GM12878 (cell line): ENCODE measurements around the gene GRM7. TPM values are rescaled to one million over a fixed set of nuclear protein-coding genes. Genes with fewer than 3 reads are reported as not detected.

ENCODE experiments used
- ATAC-seq: fragments of 200-7000 bp; cut with Tn5 transposase; 3 replicates; pipeline ENCODE4 v1.9.1; 2020; ENCODE audit warnings: mild to moderate bottlenecking, moderate library complexity
- BruUV-seq: library from RNA; stranded (reverse); fragments of 400-500 nt; replicated peaks from 2 replicates; lab custom pipeline; 2021; lab: Mats Ljungman, UMichigan
- CTCF ChIA-PET: fragments of 300-600 bp; sonication (Branson Sonifier 250); formaldehyde crosslinking; extraction: SDS; loops from one replicate; lab custom pipeline; 2021; ENCODE audit warnings: inconsistent platforms; lab: Yijun Ruan, JAX
- POLR2A ChIA-PET: fragments of 350-600 bp; formaldehyde crosslinking; extraction: SDS; loops from one replicate; lab custom pipeline; 2021; ENCODE audit warnings: inconsistent platforms; lab: Charles Lee
- RAD21 ChIA-PET: fragments of 300-600 bp; sonication (Branson Sonifier 250); formaldehyde crosslinking; loops from one replicate; lab custom pipeline; 2023; ENCODE audit warnings: antibody characterized with exemption; ENCODE audit not compliant: unreplicated experiment; lab: Charles Lee
- SMC1A ChIA-PET: fragments of 300-600 bp; sonication (Branson Sonifier 250); formaldehyde crosslinking; loops from one replicate; lab custom pipeline; 2023; ENCODE audit not compliant: unreplicated experiment, uncharacterized antibody; lab: Charles Lee
- DNase-seq: peaks from one replicate; pipeline ENCODE4 v3.0.0-alpha.2; 2011; ENCODE audit warnings: low read depth, low spot score
- FAIRE-seq: peaks from 3 replicates; lab custom pipeline; 2011; peaks lifted over from hg19 to GRCh38; lab: Jason Lieb, UNC
- H2AFZ ChIP-seq: 2 replicates; pipeline ENCODE4 v1.6.0; 2011; ENCODE audit warnings: low read depth, low read length, control low read depth; ENCODE audit not compliant: control insufficient read depth
- H3K27ac ChIP-seq: 2 replicates; pipeline ENCODE4 v1.5.1; 2011; ENCODE audit warnings: control low read depth; ENCODE audit not compliant: control insufficient read depth, insufficient read depth
- H3K27me3 ChIP-seq, 2 experiments: replicated peaks in 1 of 2; 2 replicates each; pipeline versions ENCODE4 v1.6.0 to v1.6.1; 2011; ENCODE audit warnings: low read length in 1 of 2; ENCODE audit not compliant: control insufficient read depth in 2 of 2, insufficient read depth in 2 of 2
- H3K36me3 ChIP-seq, 2 experiments: 2 replicates each; pipeline ENCODE4 v1.5.1; 2011; ENCODE audit warnings: low read length in 1 of 2; ENCODE audit not compliant: control insufficient read depth in 2 of 2, insufficient read depth in 2 of 2
- H3K4me1 ChIP-seq: 2 replicates; pipeline ENCODE4 v1.6.1; 2011; ENCODE audit warnings: mild to moderate bottlenecking, low read length, moderate library complexity, mixed read lengths; ENCODE audit not compliant: control insufficient read depth, insufficient read depth
- H3K4me2 ChIP-seq: 2 replicates; pipeline ENCODE4 v1.6.0; 2011; ENCODE audit warnings: control low read depth; ENCODE audit not compliant: control insufficient read depth, insufficient read depth
- H3K4me3 ChIP-seq: fragments of 200-600 bp; sonication (generic); 2 replicates; pipeline ENCODE4 v1.5.1; 2016
- H3K79me2 ChIP-seq: 2 replicates; pipeline ENCODE4 v1.6.0; 2011; ENCODE audit warnings: low read length; ENCODE audit not compliant: control insufficient read depth, insufficient read depth
- H3K9ac ChIP-seq: 2 replicates; pipeline ENCODE4 v1.8.0; 2011; ENCODE audit warnings: low read length, control low read depth, mixed read lengths; ENCODE audit not compliant: control insufficient read depth, insufficient read depth
- H3K9me3 ChIP-seq: replicated peaks from 3 replicates; pipeline ENCODE4 v1.5.1; 2011; ENCODE audit warnings: mild to moderate bottlenecking, low read length; ENCODE audit not compliant: control insufficient read depth, insufficient read depth
- H4K20me1 ChIP-seq: 2 replicates; pipeline ENCODE4 v1.6.0; 2011; ENCODE audit not compliant: control insufficient read depth, insufficient read depth
- BRCA1 ChIP-seq: IDR thresholded peaks from 2 replicates; pipeline ENCODE4 v1.6.1; 2011; ENCODE audit warnings: low read depth, low read length, improper control_type of control experiment
- ETV6 ChIP-seq, 2 experiments: fragments of 450-650 bp in 1 of 2; IDR thresholded peaks in 1 of 2; conservative IDR thresholded peaks in 1 of 2; 2 replicates each; pipeline ENCODE4 v1.6.1; 2014; ENCODE audit warnings: antibody characterized with exemption in 1 of 2, borderline replicate concordance in 1 of 2, low read depth in 1 of 2, mild to moderate bottlenecking in 1 of 2, moderate library complexity in 1 of 2
- HCFC1 ChIP-seq: fragments of 150-350 bp; IDR thresholded peaks from 2 replicates; pipeline ENCODE4 v1.6.1; 2014; ENCODE audit warnings: low read length
- KAT2A ChIP-seq: conservative IDR thresholded peaks from 2 replicates; pipeline ENCODE4 v1.6.1; 2011; ENCODE audit warnings: low read depth, low read length; ENCODE audit not compliant: control insufficient read depth
- NFXL1 ChIP-seq: fragments of 450-650 bp; IDR thresholded peaks from 2 replicates; pipeline ENCODE4 v1.6.1; 2017; ENCODE audit warnings: antibody characterized with exemption, mild to moderate bottlenecking, borderline replicate concordance
- RAD21 ChIP-seq: IDR thresholded peaks from 2 replicates; pipeline ENCODE4 v1.6.1; 2011; ENCODE audit warnings: mild to moderate bottlenecking, low read depth, low read length, moderate library complexity; ENCODE audit not compliant: insufficient read depth
- RUNX3 ChIP-seq: IDR thresholded peaks from 2 replicates; pipeline ENCODE4 v1.6.1; 2012; ENCODE audit warnings: low read length, inconsistent platforms
- SREBF2 ChIP-seq: IDR thresholded peaks from 2 replicates; pipeline ENCODE4 v1.6.1; 2012; ENCODE audit warnings: mild to moderate bottlenecking, low read length
- SRF ChIP-seq, 2 experiments: IDR thresholded peaks; 2 replicates each; pipeline ENCODE4 v1.6.1; 2011; ENCODE audit warnings: low read depth in 2 of 2, low read length in 2 of 2, mild to moderate bottlenecking in 1 of 2, moderate library complexity in 1 of 2
- ZNF207 ChIP-seq: fragments of 450-650 bp; IDR thresholded peaks from 2 replicates; pipeline ENCODE4 v1.6.1; 2014; ENCODE audit warnings: antibody characterized with exemption, mild to moderate bottlenecking, borderline replicate concordance
- WGBS: methylation state at CpG from one replicate; pipeline ENCODE4 v1.1.6; 2016; ENCODE audit warnings: low lambda C conversion rate; ENCODE audit not compliant: insufficient replicate concordance, insufficient coverage; ENCODE audit errors: missing lambda C conversion rate; 5-methylcytosine and 5-hydroxymethylcytosine counted together
- in situ Hi-C: fragments of 300-500 bp; cut with MboI; formaldehyde crosslinking; loops from 9 replicates; pipeline ENCODE4 v1.14.3; 2018; ENCODE audit warnings: mixed read lengths
- intact Hi-C: fragments of 100-400 bp; cut with micrococcal nuclease; formaldehyde crosslinking; loops from one replicate; pipeline ENCODE4 v1.14.2; 2022; ENCODE audit not compliant: unreplicated experiment
- polyA plus RNA-seq, 11 experiments: library from polyadenylated mRNA; depleted of rRNA in 4 of 11; unstranded in 6 of 11; stranded (reverse) in 5 of 11; fragments of >200 nt; fragmentation: Nextera tagmentation in 4 of 11; fragmentation: Illumina TruSeq in 1 of 11; extraction: Ambion mirVana in 4 of 11; extraction: Trizol in 1 of 11; gene quantifications; 1 replicate in 1 of 11; 2 replicates in 10 of 11; pipeline versions ENCODE4 v1.2.1 to v1.2.3, GENCODE V29; 2011 to 2016; ENCODE audit warnings: inconsistent platforms in 2 of 11, missing spikeins in 2 of 11, low read depth in 1 of 11
- total RNA-seq, 4 experiments: library from RNA; depleted of rRNA in 3 of 4; stranded (reverse); fragments of >200 nt in 3 of 4; fragmentation: Illumina TruSeq in 1 of 4; extraction: Trizol in 1 of 4; gene quantifications; 2 replicates each; pipeline versions ENCODE4 v1.2.1 to v1.2.3, GENCODE V29; 2013 to 2021
- TF ChIP-seq, protein P1 (sequence below): IDR thresholded peaks from 2 replicates; pipeline ENCODE4 v1.6.1; 2012; ENCODE audit warnings: improper control_type of control experiment, low read depth, low read length; ENCODE audit not compliant: insufficient replicate concordance
- TF ChIP-seq, protein P2 (sequence below): IDR thresholded peaks from 2 replicates; pipeline ENCODE4 v1.6.1; 2012; ENCODE audit warnings: low read depth, low read length, improper control_type of control experiment
- TF ChIP-seq, protein P3 (sequence below): fragments of 450-650 bp; IDR thresholded peaks from 2 replicates; pipeline ENCODE4 v1.6.1; 2017; ENCODE audit warnings: mild to moderate bottlenecking, low read depth, inconsistent platforms; ENCODE audit not compliant: poor library complexity, severe bottlenecking

Gene GRM7
- total and polyA plus RNA-seq, 10 of the 15 experiments (the other 5 are each of a cell fraction or from before 2014, with no cell fraction given) = not detected

DNA sequence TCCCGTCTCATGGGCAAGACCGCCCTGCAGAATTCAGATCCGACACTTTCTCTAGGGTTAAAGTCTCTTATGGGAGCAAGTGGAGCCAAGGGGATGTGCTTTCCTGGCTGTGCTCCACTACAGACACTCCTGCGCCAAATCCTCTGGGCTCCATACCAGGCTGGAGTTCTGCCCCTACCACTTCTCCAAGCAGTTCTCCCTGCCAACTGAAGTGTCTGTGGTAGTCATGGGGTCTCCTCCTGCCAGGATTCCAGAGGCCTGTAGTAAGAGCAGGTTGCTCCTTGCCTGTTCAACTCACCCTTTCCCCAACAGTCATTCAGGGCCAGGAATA is 403.2 kb downstream of the GRM7 start (continued):
- TF ChIP-seq, protein P1, sequence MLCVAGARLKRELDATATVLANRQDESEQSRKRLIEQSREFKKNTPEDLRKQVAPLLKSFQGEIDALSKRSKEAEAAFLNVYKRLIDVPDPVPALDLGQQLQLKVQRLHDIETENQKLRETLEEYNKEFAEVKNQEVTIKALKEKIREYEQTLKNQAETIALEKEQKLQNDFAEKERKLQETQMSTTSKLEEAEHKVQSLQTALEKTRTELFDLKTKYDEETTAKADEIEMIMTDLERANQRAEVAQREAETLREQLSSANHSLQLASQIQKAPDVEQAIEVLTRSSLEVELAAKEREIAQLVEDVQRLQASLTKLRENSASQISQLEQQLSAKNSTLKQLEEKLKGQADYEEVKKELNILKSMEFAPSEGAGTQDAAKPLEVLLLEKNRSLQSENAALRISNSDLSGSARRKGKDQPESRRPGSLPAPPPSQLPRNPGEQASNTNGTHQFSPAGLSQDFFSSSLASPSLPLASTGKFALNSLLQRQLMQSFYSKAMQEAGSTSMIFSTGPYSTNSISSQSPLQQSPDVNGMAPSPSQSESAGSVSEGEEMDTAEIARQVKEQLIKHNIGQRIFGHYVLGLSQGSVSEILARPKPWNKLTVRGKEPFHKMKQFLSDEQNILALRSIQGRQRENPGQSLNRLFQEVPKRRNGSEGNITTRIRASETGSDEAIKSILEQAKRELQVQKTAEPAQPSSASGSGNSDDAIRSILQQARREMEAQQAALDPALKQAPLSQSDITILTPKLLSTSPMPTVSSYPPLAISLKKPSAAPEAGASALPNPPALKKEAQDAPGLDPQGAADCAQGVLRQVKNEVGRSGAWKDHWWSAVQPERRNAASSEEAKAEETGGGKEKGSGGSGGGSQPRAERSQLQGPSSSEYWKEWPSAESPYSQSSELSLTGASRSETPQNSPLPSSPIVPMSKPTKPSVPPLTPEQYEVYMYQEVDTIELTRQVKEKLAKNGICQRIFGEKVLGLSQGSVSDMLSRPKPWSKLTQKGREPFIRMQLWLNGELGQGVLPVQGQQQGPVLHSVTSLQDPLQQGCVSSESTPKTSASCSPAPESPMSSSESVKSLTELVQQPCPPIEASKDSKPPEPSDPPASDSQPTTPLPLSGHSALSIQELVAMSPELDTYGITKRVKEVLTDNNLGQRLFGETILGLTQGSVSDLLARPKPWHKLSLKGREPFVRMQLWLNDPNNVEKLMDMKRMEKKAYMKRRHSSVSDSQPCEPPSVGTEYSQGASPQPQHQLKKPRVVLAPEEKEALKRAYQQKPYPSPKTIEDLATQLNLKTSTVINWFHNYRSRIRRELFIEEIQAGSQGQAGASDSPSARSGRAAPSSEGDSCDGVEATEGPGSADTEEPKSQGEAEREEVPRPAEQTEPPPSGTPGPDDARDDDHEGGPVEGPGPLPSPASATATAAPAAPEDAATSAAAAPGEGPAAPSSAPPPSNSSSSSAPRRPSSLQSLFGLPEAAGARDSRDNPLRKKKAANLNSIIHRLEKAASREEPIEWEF = no peak
- TF ChIP-seq, all 136 proteins: peak for 0

DNA sequence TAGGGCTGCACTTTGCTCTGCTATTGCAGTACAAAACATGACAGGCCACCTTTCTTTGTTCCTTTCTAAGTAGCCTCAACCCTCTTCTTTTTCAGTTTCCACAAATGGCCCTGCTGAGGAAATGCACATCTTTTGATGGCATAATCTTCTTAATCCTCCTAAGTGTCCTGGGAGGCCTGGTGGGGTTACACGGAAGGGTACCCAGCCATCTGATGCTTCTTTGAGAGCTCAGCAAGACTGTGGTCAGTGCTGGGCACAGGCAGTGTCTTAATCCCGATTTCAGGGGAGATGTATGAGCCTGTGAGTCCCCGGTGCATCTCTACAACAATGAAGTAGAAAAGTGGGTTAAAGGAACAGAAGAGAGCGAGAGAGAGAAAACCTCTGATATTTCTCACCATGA is 404.8 kb downstream of the GRM7 start:
- ChIA-PET POLR2A (no interaction called here), RAD21 (no interaction called here), SMC1A (no interaction called here), CTCF (no interaction called here)
- Histone ChIP-seq H3K4me3 (no peak overlapping the region), H2AFZ (no peak overlapping the region), H3K27ac (no peak overlapping the region), H3K4me2 (no peak overlapping the region), H3K4me1 (no peaks in the 10 kb centered on the region), H3K79me2 (no peaks in the 10 kb centered on the region), H3K27me3 (no peaks in the 10 kb centered on the region), H3K9me3 (no peaks in the 10 kb centered on the region), H3K36me3 (no peaks in the 10 kb centered on the region), H3K9ac (no peak overlapping the region), H4K20me1 (no peaks in the 10 kb centered on the region)
- TF ChIP-seq ZNF207 (no peak), SRF (IDR thresholded peaks at IDR 0.05; ENCODE audit: low read depth in 2 of 2, low read length in 2 of 2) (no peak), ETV6 (conservative IDR thresholded peaks at IDR 0.05 in 1 of 2, IDR thresholded peaks at IDR 0.05 in 1 of 2; ENCODE audit: borderline replicate concordance in 1 of 2, low read depth in 1 of 2) (no peak), NFXL1 (no peak), RUNX3 (no peak), KAT2A (no peak), HCFC1 (no peak), BRCA1 (no peak), RAD21 (no peak), SREBF2 (no peak)
- TF ChIP-seq, protein P2, sequence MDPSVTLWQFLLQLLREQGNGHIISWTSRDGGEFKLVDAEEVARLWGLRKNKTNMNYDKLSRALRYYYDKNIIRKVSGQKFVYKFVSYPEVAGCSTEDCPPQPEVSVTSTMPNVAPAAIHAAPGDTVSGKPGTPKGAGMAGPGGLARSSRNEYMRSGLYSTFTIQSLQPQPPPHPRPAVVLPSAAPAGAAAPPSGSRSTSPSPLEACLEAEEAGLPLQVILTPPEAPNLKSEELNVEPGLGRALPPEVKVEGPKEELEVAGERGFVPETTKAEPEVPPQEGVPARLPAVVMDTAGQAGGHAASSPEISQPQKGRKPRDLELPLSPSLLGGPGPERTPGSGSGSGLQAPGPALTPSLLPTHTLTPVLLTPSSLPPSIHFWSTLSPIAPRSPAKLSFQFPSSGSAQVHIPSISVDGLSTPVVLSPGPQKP = no peak
- TF ChIP-seq, protein P3, sequence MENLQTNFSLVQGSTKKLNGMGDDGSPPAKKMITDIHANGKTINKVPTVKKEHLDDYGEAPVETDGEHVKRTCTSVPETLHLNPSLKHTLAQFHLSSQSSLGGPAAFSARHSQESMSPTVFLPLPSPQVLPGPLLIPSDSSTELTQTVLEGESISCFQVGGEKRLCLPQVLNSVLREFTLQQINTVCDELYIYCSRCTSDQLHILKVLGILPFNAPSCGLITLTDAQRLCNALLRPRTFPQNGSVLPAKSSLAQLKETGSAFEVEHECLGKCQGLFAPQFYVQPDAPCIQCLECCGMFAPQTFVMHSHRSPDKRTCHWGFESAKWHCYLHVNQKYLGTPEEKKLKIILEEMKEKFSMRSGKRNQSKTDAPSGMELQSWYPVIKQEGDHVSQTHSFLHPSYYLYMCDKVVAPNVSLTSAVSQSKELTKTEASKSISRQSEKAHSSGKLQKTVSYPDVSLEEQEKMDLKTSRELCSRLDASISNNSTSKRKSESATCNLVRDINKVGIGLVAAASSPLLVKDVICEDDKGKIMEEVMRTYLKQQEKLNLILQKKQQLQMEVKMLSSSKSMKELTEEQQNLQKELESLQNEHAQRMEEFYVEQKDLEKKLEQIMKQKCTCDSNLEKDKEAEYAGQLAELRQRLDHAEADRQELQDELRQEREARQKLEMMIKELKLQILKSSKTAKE = no peak
- ATAC-seq (no peak), FAIRE-seq (no peak), DNase-seq (no peak)
- in situ Hi-C loops = no loop called here
- WGBS = 8% methylated on average over 4 of the region's 4 CpGs
- no TSS peak for BruUV-seq
- intact Hi-C loops = no loop called here
